Natural killer cell (primary cell): Measurements from ENCODE around the gene IFT172. TPM values are rescaled to one million over a fixed set of nuclear protein-coding genes. Genes with fewer than 3 reads are reported as not detected.

Experiments
- ATAC-seq, 3 donors: fragments of 150-1000 bp in 2 of 3; fragments of 200-7000 bp in 1 of 3; cut with Tn5 transposase; 1 replicate in 1 of 3; 2 replicates in 2 of 3; pipeline ENCODE4 v1.10.0; 2021; ENCODE audit warnings: mild to moderate bottlenecking in 2 of 3, moderate library complexity in 2 of 3
- DNase-seq, 2 donors: peaks; one replicate each; pipeline versions ENCODE4 v3.0.0 to v3.0.0-alpha.2; 2013 to 2021; ENCODE audit warnings: mixed read lengths in 1 of 2
- H3K27ac ChIP-seq: one replicate; pipeline ENCODE4 v1.5.1; 2013; ENCODE audit warnings: mild to moderate bottlenecking, low read length
- H3K27me3 ChIP-seq: one replicate; pipeline ENCODE4 v1.6.1; 2013; ENCODE audit warnings: low read length; ENCODE audit not compliant: control insufficient read depth, insufficient read depth
- H3K36me3 ChIP-seq: one replicate; pipeline ENCODE4 v1.6.1; 2013; ENCODE audit warnings: low read length; ENCODE audit not compliant: control insufficient read depth, insufficient read depth
- H3K4me1 ChIP-seq: one replicate; pipeline ENCODE4 v1.6.1; 2013; ENCODE audit warnings: low read length; ENCODE audit not compliant: control insufficient read depth, insufficient read depth
- H3K4me3 ChIP-seq: one replicate; pipeline ENCODE4 v1.5.1; 2013; ENCODE audit warnings: low read length
- H3K9me3 ChIP-seq: one replicate; pipeline ENCODE4 v1.6.1; 2013; ENCODE audit warnings: low read length; ENCODE audit not compliant: control insufficient read depth, insufficient read depth
- H3K27ac Mint-ChIP-seq, 2 donors: one replicate each; pipeline ENCODE4 v1.8.0; 2022; ENCODE audit warnings: mild to moderate bottlenecking in 2 of 2, mixed read lengths in 2 of 2, moderate library complexity in 1 of 2
- H3K27me3 Mint-ChIP-seq, 2 donors: one replicate each; pipeline ENCODE4 v1.8.0; 2022; ENCODE audit warnings: low read depth in 2 of 2, mixed read lengths in 2 of 2
- H3K36me3 Mint-ChIP-seq: one replicate; pipeline ENCODE4 v1.8.0; 2022; ENCODE audit warnings: mixed read lengths
- H3K4me1 Mint-ChIP-seq, 2 donors: one replicate each; pipeline ENCODE4 v1.8.0; 2022; ENCODE audit warnings: mixed read lengths in 2 of 2
- H3K4me3 Mint-ChIP-seq: one replicate; pipeline ENCODE4 v1.8.0; 2022; ENCODE audit warnings: mild to moderate bottlenecking, moderate library complexity, mixed read lengths
- H3K9me3 Mint-ChIP-seq, 2 donors: one replicate each; pipeline ENCODE4 v1.8.0; 2022; ENCODE audit warnings: mixed read lengths in 2 of 2
- CTCF ChIP-seq: fragments of 200-600 bp; IDR thresholded peaks from one replicate; pipeline ENCODE4 v1.8.0; 2022; ENCODE audit warnings: antibody characterized with exemption
- WGBS: methylation state at CpG from one replicate; pipeline ENCODE4 v1.1.7; 2013; ENCODE audit warnings: missing lambda C conversion rate; ENCODE audit not compliant: insufficient coverage; 5-methylcytosine and 5-hydroxymethylcytosine counted together
- intact Hi-C: fragments of 100-400 bp; cut with micrococcal nuclease; formaldehyde crosslinking; loops from one replicate; pipeline ENCODE4 v1.14.2; 2022
- total RNA-seq, 4 donors: library from RNA; stranded (reverse); fragments of 120-200 nt in 1 of 4; gene quantifications; one replicate each; pipeline versions ENCODE4 v1.2.3 to v1.2.4, GENCODE V29; 2013 to 2022

Gene IFT172
- total RNA-seq, 3 donors from 2014 or later (not counting 1 experiment from before 2014, with no cell fraction given) = 24.8 to 35.7 (median 30.7) TPM

DNA sequence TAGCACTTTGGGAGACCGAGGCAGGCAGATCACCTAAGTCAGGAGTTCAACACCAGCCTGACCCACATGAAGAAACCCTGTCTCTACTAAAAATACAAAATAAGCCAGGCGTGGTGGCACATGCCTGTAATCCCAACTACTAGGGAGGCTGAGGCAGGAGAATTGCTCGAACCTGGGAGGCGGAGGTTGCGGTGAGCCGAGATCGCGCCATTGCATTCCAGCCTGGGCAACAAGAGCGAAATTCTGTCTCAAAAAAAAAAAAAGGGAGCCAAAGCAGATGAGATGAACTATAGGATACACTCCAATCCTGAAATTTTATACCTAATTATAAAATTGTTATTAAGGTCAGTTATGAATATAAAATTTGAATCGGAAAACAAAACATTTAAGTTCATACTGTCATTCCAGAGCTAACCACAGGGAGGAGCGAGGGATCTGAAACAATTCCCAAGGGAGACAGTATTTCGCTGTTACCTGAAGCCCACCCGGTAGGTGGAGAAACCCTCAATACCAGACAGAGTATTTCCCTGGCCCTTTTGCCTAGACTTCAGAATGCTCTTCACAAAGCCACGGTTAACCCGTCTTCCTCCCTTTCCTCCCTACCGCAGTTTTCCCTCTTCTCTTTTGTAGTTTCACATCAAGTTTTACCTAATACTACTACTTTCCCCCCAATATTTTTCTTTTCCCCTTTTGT lies 81.6 kb downstream of the IFT172 start:
- Histone ChIP-seq H3K4me3 (no peak overlapping the region), H3K36me3 (no peaks in the 10 kb centered on the region), H3K4me1 (peaks cover 27% of the 10 kb centered on the region), H3K27me3 (no peaks in the 10 kb centered on the region), H3K9me3 (no peaks in the 10 kb centered on the region), H3K27ac (no peak overlapping the region)
- peaks cover 9 to 12% of the 10 kb centered on the region in 2 donors for H3K27me3 Mint-ChIP-seq
- DNase-seq (peak in 1 of 2 donors; percentile 24), ATAC-seq (no peak)
- no peak for TF ChIP-seq CTCF
- intact Hi-C loops = loop anchor here (2.0 kb wide), 1 partner anchor 81 kb away; the partner anchor contains the start of gene IFT172
- H3K9me3 Mint-ChIP-seq = no peaks in the 10 kb centered on the region
- peak overlapping the region; percentile 90 for H3K4me3 Mint-ChIP-seq
- 58% methylated on average over 15 of the region's 16 CpGs for WGBS
- peak overlapping the region; percentile 92 to 93 for H3K27ac Mint-ChIP-seq
- peaks cover 30 to 38% of the 10 kb centered on the region in 2 donors for H3K4me1 Mint-ChIP-seq
- H3K36me3 Mint-ChIP-seq = no peaks in the 10 kb centered on the region

GRCh38 chr2:27400348-27401135 lies 89.0 kb downstream of the IFT172 start:
- no peaks in the 10 kb centered on the region for H3K36me3 Mint-ChIP-seq
- H3K4me3 Mint-ChIP-seq = no peak overlapping the region
- H3K4me1 ChIP-seq = no peaks in the 10 kb centered on the region
- peak overlapping the region; percentile 4 to 81 for H3K27ac Mint-ChIP-seq
- no peak for DNase-seq
- H3K27me3 Mint-ChIP-seq = no peaks in the 10 kb centered on the region
- no peak overlapping the region for H3K27ac ChIP-seq
- peaks cover 24 to 27% of the 10 kb centered on the region in 2 donors for H3K4me1 Mint-ChIP-seq
- no peak for TF ChIP-seq CTCF
- ATAC-seq = no peak
- no peaks in the 10 kb centered on the region for H3K27me3 ChIP-seq
- no peak overlapping the region for H3K4me3 ChIP-seq
- WGBS = 100% methylated on average over 1 of the region's 2 CpGs
- H3K9me3 ChIP-seq = no peaks in the 10 kb centered on the region
- peaks cover 2% of the 10 kb centered on the region for H3K36me3 ChIP-seq
- H3K9me3 Mint-ChIP-seq = no peaks in the 10 kb centered on the region
- intact Hi-C loops = no loop called here

GRCh38 chr2:27398962-27399361 lies 90.6 kb downstream of the IFT172 start:
- no peak for DNase-seq
- no peaks in the 10 kb centered on the region for H3K9me3 ChIP-seq
- no peak for ATAC-seq
- intact Hi-C loops = no loop called here
- no peaks in the 10 kb centered on the region for H3K27me3 Mint-ChIP-seq
- no peaks in the 10 kb centered on the region for H3K4me1 ChIP-seq
- peak overlapping the region in 1 of 2 donors; percentile 52 for H3K27ac Mint-ChIP-seq
- peaks cover 24 to 29% of the 10 kb centered on the region in 2 donors for H3K4me1 Mint-ChIP-seq
- no peaks in the 10 kb centered on the region for H3K36me3 Mint-ChIP-seq
- WGBS = 91% methylated on average over 5 of the region's 5 CpGs
- H3K4me3 ChIP-seq = no peak overlapping the region
- H3K4me3 Mint-ChIP-seq = no peak overlapping the region
- peaks cover 2% of the 10 kb centered on the region for H3K36me3 ChIP-seq
- TF ChIP-seq CTCF = no peak
- no peaks in the 10 kb centered on the region for H3K27me3 ChIP-seq
- H3K27ac ChIP-seq = no peak overlapping the region
- no peaks in the 10 kb centered on the region for H3K9me3 Mint-ChIP-seq

Other genes starting within 250 kb of the IFT172 start
- gene SLC30A3, start 226.7 kb downstream of the IFT172 start, total RNA-seq = not detected
- not detected for gene DNAJC5G, start 214.3 kb downstream of the IFT172 start, total RNA-seq
- under 1 TPM in 2 of 3 donors, not detected in 1; 0.18 to 0.21 TPM for gene TRIM54, start 207.3 kb downstream of the IFT172 start, total RNA-seq
- gene UCN, start 181.3 kb downstream of the IFT172 start, total RNA-seq = 1 to 10 TPM; 1.6 to 3.6 (median 2.4) TPM
- gene MPV17, start 166.6 kb downstream of the IFT172 start, total RNA-seq = 10 to 100 TPM; 63.9 to 75.2 (median 64.8) TPM
- gene GTF3C2, start 133.0 kb downstream of the IFT172 start, total RNA-seq = 10 to 100 TPM; 56.1 to 68.7 (median 59.7) TPM
- gene EIF2B4, start 119.4 kb downstream of the IFT172 start, total RNA-seq = 10 to 100 TPM; 35.0 to 44.5 (median 40.8) TPM
- 100 to 1,000 TPM in 2 of 3 donors, 10 to 100 TPM in 1; 96.3 to 107 (median 100) TPM for gene SNX17, start 119.1 kb downstream of the IFT172 start, total RNA-seq
- gene ZNF513, start 109.0 kb downstream of the IFT172 start, total RNA-seq = 10 to 100 TPM; 24.2 to 28.1 (median 26.1) TPM
- gene PPM1G, start 80.2 kb downstream of the IFT172 start, total RNA-seq = 10 to 100 TPM; 63.9 to 73.8 (median 69.5) TPM
- 100 to 1,000 TPM; 240 to 278 (median 262) TPM for gene NRBP1, start 61.1 kb downstream of the IFT172 start, total RNA-seq
- gene KRTCAP3, start 47.4 kb downstream of the IFT172 start, total RNA-seq = 1 to 10 TPM; 4.4 to 8.4 (median 5.1) TPM
- not detected for gene FNDC4, start 5.5 kb upstream of the IFT172 start, total RNA-seq
- not detected for gene GCKR, start 7.1 kb upstream of the IFT172 start, total RNA-seq
- 10 to 100 TPM; 26.5 to 40.9 (median 30.6) TPM for gene ZNF512, start 93.3 kb upstream of the IFT172 start, total RNA-seq
- gene CCDC121, start 139.3 kb upstream of the IFT172 start, total RNA-seq = under 1 TPM; 0.25 to 0.58 (median 0.42) TPM
- 10 to 100 TPM; 31.5 to 36.1 (median 34.9) TPM for gene GPN1, start 139.3 kb upstream of the IFT172 start, total RNA-seq
- 10 to 100 TPM; 52.2 to 53.7 (median 52.8) TPM for gene SUPT7L, start 173.9 kb upstream of the IFT172 start, total RNA-seq
- gene SLC4A1AP, start 174.1 kb upstream of the IFT172 start, total RNA-seq = 10 to 100 TPM; 22.0 to 26.0 (median 24.8) TPM